Fibroblast of villous mesenchyme (primary cell): ENCODE results near the gene RPS21. TPM values are rescaled to one million over a fixed set of nuclear protein-coding genes. Genes with fewer than 3 reads are reported as not detected.

Experiments
- DNase-seq: peaks from one replicate; pipeline ENCODE4 v3.0.0-alpha.2; 2010; ENCODE audit warnings: low read depth
- H3K4me3 ChIP-seq: 2 replicates; pipeline ENCODE4 v1.5.1; 2011; ENCODE audit warnings: low read depth, mild to moderate bottlenecking, low read length
- total RNA-seq: library from RNA; depleted of rRNA; stranded (reverse); fragments of >200 nt; gene quantifications from 2 replicates; pipeline ENCODE4 v1.2.3, GENCODE V29; 2012
- TF ChIP-seq, protein P1 (sequence below): IDR thresholded peaks from 2 replicates; pipeline ENCODE4 v1.5.1; 2012; ENCODE audit warnings: low read depth, mild to moderate bottlenecking, low read length; ENCODE audit not compliant: insufficient read depth

The RPS21 gene
- total RNA-seq, 1 donor: 457 TPM

DNA sequence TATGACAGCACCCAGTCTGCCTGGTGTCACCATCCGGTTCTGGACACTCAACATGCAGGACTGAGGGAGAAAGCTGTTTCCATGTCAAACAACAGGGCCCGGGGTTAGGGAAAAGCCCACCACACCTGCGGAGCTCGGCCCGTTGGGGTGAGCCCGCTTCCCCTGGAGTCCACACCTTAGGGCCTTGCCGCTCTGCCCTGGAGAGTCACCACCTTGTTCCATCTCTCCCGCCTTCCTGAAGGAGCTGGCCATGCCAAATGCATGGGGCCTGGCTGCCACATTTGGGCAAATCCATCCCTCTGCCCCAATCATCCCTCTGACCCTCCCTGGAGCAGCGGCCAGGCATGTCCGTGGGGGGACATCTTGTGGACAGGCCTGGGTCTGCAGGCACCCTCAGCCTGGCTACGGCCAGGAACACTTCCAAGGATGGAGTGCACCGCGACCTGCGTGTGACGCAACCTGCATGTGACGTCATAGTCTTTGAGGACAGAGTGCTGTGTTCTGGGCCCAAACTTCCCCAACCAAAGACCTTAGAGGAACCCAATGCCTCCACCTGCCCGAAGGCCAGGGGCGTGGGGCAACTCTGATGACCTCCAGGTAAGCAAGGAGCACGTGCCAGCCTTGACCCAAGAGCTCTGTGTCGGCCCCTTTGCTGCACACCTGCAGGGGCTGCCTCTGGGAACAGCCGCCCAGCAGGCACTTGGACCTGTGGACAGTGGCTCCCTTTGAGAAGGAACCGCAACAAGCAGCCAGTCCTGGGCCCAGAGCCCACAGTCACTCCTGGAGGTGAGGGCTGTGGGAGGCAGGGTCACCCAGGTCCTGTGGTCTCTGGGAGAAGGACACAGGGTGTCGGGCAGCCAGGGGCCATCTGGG lies 18.4 kb downstream of the RPS21 start:
- H3K4me3 ChIP-seq: no peak overlapping the region
- DNase-seq: peak; percentile 73
- TF ChIP-seq, protein P1, sequence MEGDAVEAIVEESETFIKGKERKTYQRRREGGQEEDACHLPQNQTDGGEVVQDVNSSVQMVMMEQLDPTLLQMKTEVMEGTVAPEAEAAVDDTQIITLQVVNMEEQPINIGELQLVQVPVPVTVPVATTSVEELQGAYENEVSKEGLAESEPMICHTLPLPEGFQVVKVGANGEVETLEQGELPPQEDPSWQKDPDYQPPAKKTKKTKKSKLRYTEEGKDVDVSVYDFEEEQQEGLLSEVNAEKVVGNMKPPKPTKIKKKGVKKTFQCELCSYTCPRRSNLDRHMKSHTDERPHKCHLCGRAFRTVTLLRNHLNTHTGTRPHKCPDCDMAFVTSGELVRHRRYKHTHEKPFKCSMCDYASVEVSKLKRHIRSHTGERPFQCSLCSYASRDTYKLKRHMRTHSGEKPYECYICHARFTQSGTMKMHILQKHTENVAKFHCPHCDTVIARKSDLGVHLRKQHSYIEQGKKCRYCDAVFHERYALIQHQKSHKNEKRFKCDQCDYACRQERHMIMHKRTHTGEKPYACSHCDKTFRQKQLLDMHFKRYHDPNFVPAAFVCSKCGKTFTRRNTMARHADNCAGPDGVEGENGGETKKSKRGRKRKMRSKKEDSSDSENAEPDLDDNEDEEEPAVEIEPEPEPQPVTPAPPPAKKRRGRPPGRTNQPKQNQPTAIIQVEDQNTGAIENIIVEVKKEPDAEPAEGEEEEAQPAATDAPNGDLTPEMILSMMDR: peak; percentile 70

DNA sequence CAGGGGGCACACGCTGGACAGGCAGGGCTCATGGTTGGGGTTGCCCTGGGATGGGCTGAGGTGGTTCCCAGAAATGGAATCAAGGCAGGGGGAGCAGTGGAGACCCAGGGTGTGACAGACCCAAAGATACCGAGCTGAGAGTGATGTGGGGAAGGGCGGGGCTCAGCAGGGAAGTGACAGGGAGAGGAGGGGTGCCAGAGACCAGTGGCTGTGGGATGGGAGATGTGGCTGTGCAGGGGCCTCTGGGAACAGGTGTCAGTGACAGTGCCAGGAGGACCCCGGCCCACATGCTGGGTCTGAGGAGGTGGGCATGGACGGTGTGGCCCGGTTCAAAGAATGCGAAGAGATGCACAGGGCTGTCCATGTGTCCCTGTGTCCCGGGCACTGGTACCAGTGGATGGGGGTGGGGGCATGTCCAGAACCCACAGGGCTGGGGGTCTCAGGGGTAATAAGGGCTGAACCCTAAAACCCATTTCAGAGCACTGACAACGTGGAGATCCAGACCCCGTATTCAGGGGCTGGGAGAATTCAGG lies 19.1 kb downstream of the RPS21 start:
- TF ChIP-seq, protein P1: no peak

DNA sequence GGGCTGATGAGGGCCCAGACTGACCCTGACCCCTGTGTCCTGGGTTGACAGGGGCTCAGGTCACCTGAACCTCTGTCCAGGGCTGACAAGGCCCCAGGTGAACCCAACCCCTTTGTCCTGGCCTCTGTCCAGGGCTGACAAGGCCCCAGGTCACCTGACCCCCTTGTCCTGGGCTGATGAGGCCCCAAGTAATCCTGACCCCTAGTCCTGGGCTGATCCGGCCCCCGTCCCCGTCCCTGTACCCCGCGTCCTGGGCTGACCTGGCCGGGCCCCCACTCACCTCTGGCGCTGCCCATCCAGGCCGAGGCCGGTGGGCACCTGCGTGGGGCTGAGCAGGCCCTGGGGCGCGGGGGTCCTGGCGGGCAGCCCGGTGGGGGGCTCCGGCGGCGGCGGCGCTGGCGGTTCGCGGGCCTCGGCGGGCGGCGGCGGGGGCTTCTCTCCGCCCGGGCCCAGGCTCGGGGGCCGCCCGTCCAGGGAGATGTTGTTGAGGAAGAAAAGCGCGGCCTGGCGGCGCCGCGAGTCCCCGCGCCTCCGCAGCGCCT lies 19.8 kb downstream of the RPS21 start:
- TF ChIP-seq, protein P1: no peak
- H3K4me3 ChIP-seq: peak overlapping the region; percentile 66
- DNase-seq: no peak

More for the DNA sequence above, 19.1 kb downstream of the RPS21 start:
- DNase-seq: no peak
- peak overlapping the region; percentile 66 for H3K4me3 ChIP-seq

- TF ChIP-seq, protein P1: no peak
- peak within 1 kb of the TSS; percentile 66 for H3K4me3 ChIP-seq
- DNase-seq: peak; percentile 94
Measured at GRCh38 chr20:62407221-62407992, 20.5 kb downstream of the RPS21 start, which contains the start of gene CABLES2. TSS of gene CABLES2 (minus strand) at chr20:62407285. CDS start at chr20:62407276, 9 bp downstream.

GRCh38 chr20:62408055-62408454 lies 21.2 kb downstream of the RPS21 start:
- no peak for DNase-seq
- H3K4me3 ChIP-seq: no peak overlapping the region
- TF ChIP-seq, protein P1: no peak

DNA sequence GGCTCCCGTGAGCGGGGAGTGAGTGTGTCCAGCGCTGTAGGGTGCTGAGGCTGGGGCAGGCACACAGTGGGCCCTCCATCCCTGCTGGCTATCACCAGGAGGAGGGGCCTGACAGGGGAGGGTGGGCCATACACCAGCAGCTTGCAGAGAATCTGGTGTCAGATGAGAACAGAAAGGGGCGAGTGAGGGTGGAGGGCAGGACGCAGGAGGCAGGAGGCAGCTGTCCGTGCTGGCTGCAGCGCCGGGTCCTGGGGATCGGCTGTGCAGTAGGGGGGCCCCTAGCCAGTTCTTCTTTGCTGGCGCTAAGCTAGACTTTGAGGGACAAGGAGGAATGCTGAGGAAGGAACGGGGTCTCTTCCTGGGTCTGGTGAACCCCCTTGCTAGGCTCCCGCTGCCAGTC lies 21.7 kb downstream of the RPS21 start:
- TF ChIP-seq, protein P1: no peak
- H3K4me3 ChIP-seq: no peak overlapping the region
- DNase-seq: no peak
